T-helper 9 cell (primary cell): Measurements from ENCODE around the gene PGM3.

Experiments used
- DNase-seq: peaks from one replicate; pipeline ENCODE4 v3.0.0-alpha.2; 2020

Gene PGM3

DNA sequence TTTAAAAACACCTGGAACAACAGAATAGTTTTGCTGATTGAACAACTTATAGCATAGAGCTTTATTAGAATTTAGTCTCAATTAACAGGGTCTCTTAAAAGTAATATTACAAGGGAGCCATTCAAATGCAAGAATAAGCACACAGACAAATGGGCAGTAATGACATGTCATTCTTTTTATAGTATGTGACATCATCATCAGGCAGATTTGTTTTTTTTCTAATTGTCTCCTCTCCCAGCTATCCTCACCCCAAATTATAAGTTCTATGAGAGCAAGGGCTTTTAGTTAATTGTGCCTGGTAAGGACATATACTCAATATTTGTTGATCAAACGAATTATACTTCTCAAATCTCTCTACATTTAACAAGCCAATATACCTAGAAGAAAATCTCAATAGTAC lies 11.0 kb downstream of the PGM3 start:
- DNase-seq, result no peak

DNA sequence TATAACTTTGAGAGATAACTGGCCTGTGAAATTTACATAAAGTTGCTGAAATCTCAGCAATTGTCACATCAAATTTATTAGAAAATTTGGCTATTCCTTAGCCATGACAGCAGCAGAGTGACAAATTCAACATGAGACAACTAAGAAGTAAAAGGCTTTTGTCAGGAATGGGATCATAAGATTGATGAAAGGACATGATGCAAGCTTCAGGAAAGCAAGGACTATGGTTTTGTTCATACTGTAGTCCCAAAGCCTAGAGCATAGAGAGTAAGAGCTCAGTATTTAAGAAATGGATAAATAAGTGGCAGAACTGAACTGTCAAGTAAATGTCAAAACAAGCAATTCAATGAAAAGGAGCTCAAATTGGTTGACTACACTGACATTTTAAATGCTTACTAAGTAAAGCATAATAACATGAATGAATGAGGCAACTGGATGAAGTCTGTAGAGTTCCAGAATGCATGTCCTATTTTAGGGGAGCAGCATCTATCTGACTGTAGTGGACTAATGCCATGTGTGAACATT lies 12.6 kb downstream of the PGM3 start:
- no peak for DNase-seq

- DNase-seq, result no peak
Observed at GRCh38 chr6:83176246-83176645, 16.8 kb downstream of the PGM3 start.

DNA sequence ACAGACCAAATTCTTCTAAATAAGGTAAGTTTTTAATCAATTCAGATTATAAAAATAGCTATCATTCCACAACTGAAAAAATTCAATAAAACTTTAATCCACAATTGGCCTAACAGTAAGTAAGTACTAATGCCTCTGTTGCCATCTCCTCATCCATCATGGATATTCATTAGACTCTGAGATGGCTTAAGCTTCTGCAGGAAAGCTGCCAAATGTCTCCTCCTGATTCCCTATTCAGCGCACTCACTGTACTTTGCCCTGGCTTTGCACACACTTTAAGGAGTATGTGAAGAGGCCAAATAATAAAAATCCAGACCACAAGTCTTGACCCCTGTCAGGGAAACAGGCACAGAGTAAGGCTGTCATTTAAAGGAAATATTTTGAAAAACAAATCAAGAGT lies 23.6 kb downstream of the PGM3 start:
- DNase-seq, result no peak

DNA sequence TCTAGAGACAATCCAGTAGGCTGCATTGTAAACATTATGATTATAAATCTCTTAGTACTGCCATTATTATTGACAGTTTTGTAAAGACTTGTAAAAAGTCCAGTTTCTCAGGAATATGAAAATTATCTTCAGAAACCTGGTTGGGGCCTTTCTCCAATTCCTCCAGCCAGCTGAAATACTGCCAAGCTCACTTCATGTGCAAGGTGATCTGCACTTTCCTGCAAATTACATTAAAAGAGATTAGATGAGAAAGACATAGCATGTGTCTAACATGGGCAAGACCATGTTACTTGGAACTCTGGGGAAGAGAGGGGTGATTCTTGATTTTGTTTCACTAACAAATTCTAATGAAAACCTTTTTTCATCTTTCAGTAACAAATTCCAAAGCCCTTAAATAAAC lies 24.0 kb downstream of the PGM3 start:
- no peak for DNase-seq

- DNase-seq, result no peak
Observed at GRCh38 chr6:83168556-83168955, 24.5 kb downstream of the PGM3 start.

DNA sequence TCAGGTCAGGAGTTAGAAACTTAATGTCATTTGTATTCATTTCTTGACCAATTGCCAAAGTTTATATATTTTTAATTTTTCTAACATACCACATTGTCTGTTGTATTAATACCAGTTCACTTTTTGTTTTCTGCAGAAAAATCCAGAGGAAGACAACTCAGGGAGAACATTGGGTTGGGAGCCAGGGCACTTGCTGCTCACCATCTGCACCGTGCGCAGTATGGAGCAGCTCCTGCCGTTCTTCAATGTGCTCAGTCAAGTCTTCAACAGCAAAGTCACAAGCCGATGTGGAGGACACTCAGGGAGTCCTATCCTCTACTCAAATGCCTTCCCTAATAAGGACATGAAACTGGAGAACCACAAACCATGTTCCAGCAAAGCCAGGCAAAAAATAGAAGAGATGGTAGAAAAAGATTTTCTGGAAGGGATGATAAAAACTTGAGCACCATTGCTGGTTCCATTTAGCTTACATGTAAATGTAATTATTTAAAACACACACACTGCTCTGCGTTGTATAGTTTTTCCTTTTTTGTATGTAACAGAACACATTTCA lies 25.3 kb downstream of the PGM3 start:
- DNase-seq, result no peak

DNA sequence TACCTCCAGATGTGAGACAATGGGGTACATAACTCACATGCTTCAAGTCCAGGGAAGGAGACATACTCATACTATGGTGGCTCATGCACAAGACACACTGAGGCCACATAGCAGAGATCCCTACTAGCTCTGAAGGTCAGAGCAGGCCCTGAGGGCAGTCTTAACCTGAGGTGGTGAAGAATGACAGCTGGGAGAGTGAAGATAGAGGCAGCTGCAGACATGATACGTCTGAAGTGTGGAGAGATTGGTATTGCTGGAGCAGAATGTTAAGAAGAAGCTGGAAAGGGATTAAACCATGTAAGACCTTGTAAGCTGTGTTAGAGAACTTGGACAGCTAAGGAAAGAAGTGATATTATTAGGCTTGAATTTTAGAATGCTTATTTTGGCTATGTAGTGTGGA lies 32.9 kb downstream of the PGM3 start:
- no peak for DNase-seq

- no peak for DNase-seq
Observed at GRCh38 chr6:83155794-83156193, 37.3 kb downstream of the PGM3 start.

GRCh38 chr6:83153883-83154521 lies 39.1 kb downstream of the PGM3 start:
- no peak for DNase-seq

- no peak for DNase-seq
Observed at GRCh38 chr6:83152913-83153312, 40.2 kb downstream of the PGM3 start.

GRCh38 chr6:83151114-83151513 lies 42.0 kb downstream of the PGM3 start:
- DNase-seq, result no peak

- DNase-seq, result no peak
Observed at GRCh38 chr6:83138758-83139157, 54.3 kb downstream of the PGM3 start.

DNA sequence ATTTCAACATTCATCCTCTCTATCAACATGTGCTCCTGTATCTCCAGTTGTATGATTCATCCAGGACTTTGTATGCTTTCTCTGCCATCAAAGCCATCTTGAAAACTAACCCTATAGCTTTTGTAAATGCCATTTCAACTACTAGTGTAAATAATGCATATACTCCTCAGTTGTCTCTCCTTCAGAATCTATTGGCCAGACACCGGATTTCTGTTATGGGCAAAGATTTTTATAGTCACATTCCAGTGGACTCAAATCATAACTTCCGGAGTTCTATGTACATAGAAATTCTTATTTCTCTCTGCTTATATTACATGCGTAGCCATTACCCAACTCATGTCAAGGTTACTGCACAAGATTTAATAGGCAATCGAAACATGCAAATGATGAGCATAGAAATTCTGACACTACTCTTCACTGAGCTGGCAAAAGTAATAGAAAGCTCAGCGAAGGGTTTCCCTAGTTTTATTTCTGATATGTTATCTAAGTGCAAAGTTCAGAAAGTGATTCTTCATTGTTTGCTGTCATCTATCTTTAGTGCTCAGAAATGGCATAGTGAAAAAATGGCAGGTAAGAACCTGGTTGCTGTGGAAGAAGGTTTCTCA lies 54.8 kb downstream of the PGM3 start:
- DNase-seq, result no peak

DNA sequence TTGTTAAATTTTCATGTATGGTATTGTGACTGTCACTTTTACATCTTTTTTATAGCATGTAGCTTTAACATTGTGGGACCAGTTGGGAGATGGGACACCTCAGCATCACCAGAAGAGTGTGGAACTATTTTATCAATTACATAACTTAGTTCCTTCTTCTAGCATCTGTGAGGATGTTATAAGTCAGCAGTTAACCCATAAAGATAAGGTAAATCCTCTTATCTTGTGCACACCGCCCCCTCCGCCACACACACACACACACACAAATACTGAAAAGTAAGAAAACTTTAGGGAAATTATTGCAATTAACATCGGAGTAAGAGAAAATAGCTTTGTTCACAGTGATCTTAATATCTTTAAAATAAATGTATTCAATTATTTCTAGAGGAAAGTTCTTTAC lies 60.9 kb downstream of the PGM3 start:
- no peak for DNase-seq

DNA sequence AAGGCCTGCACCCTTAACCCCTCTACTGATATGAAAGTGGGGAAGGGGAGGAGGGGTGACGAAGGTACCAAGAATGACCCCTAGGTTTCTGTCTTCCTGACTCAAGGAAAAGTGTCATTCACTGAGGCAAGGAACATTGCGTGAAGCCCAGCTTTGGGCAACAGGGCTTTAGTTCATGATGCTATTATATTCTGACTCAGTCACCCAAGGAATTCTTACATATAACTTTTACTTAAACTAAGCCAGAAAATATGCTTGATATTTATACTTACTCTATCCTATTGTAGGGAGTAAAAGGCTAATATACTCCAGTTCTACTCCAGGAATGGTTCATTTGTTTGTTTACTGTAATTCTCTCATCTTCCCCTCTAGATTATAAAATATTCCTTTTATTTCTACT lies 65.1 kb downstream of the PGM3 start:
- DNase-seq, result no peak

DNA sequence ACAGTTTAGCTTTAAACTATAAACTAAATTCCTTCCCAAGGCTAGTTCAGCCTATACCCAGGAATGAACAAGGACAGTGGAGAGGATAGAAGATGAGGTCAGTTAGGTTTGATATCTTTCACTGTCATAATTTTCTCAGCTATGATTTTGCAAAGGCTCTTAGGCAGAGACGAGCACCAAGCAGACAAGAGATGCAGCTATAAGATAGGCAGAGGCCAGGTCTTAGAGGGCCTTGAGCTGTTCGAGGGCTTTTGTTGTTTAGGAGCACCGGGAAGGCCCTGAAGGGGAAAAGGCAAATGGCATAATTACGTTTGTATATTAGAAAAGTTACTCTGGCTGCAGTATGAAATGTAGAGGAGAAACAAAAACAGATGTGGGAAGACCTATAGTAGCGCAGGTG lies 65.8 kb downstream of the PGM3 start:
- no peak for DNase-seq

DNA sequence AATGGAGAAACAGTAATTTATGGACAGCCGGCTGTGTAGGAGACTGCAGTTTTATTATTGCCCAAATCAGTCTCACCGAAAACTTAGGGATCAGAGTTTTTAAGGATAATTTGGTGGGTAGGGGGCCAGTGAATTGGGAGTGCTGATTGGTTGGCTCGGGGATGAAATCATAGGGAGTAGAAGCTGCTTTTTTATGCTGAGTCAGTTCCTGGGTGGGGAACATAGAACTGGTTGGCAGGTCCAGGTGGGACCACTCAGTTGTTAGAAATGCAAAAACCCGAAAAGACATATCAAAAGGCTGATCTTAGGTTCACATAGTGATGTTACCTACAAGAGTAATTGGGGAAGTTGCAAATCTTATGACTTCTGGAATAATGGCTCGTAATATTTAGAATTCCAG lies 66.3 kb downstream of the PGM3 start:
- DNase-seq, result no peak

GRCh38 chr6:83126223-83126622 lies 66.8 kb downstream of the PGM3 start:
- DNase-seq, result no peak

GRCh38 chr6:83125425-83125824 lies 67.6 kb downstream of the PGM3 start:
- no peak for DNase-seq

GRCh38 chr6:83124553-83124952 lies 68.5 kb downstream of the PGM3 start:
- DNase-seq, result no peak

- no peak for DNase-seq
Observed at GRCh38 chr6:83119742-83120300, 73.2 kb downstream of the PGM3 start.

DNA sequence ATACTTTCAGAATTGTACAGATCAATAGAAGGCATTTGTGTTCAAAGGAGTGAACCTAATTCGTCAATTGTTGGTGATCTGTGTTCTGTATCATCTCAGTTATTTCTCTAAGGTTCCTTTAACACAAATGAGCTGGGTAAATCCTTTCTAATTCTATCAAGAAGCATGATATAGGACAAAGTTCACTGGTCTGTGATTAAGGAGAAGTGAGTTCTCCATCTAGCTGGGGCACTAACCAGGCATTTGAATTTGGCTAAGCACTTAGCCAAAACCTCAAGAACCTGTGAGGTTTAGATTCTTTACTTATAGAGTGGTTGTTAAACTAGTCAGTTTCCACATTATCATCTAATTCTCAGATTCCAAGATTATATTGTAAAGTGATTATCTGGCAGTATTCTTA lies 75.3 kb downstream of the PGM3 start:
- no peak for DNase-seq
